Measurements from ENCODE around the gene ANTXR1. TPM values are rescaled to one million over a fixed set of nuclear protein-coding genes. Genes with fewer than 3 reads are reported as not detected.
A peak's percentile ranks its signal among the peaks of the same experiment; 100 is the strongest.

The ANTXR1 gene
- 29.6 TPM for polyA plus RNA-seq
- long read RNA-seq, donor 1, full-length matches to known transcripts, result 5 of 22 reads
- long read RNA-seq, donor 1, partial matches to known transcripts, result 17 of 22 reads
- long read RNA-seq, donor 1, other reads (novel, unspliced or antisense), result 0 of 22 reads
- long read RNA-seq, donor 2, full-length matches to known transcripts, result 4 of 4 reads
- long read RNA-seq, donor 2, partial matches to known transcripts, result 0 of 4 reads
- long read RNA-seq, donor 2, other reads (novel, unspliced or antisense), result 0 of 4 reads
- long read RNA-seq, donor 3, result 0 reads
- long read RNA-seq, donor 4, result 0 reads
- long read RNA-seq, donor 5, full-length matches to known transcripts, result 1 of 23 reads
- long read RNA-seq, donor 5, partial matches to known transcripts, result 22 of 23 reads
- long read RNA-seq, donor 5, other reads (novel, unspliced or antisense), result 0 of 23 reads
- long read RNA-seq, donor 6, full-length matches to known transcripts, result 5 of 5 reads
- long read RNA-seq, donor 6, partial matches to known transcripts, result 0 of 5 reads
- long read RNA-seq, donor 6, other reads (novel, unspliced or antisense), result 0 of 5 reads
- long read RNA-seq, donor 7, full-length matches to known transcripts, result 3 of 3 reads
- long read RNA-seq, donor 7, partial matches to known transcripts, result 0 of 3 reads
- long read RNA-seq, donor 7, other reads (novel, unspliced or antisense), result 0 of 3 reads
- long read RNA-seq, donor 8, full-length matches to known transcripts, result 5 of 5 reads
- long read RNA-seq, donor 8, partial matches to known transcripts, result 0 of 5 reads
- long read RNA-seq, donor 8, other reads (novel, unspliced or antisense), result 0 of 5 reads
- long read RNA-seq, donor 9, full-length matches to known transcripts, result 2 of 2 reads
- long read RNA-seq, donor 9, partial matches to known transcripts, result 0 of 2 reads
- long read RNA-seq, donor 9, other reads (novel, unspliced or antisense), result 0 of 2 reads
- long read RNA-seq, donor 10, full-length matches to known transcripts, result 4 of 4 reads
- long read RNA-seq, donor 10, partial matches to known transcripts, result 0 of 4 reads
- long read RNA-seq, donor 10, other reads (novel, unspliced or antisense), result 0 of 4 reads
- long read RNA-seq, donor 11, full-length matches to known transcripts, result 1 of 1 reads
- long read RNA-seq, donor 11, partial matches to known transcripts, result 0 of 1 reads
- long read RNA-seq, donor 11, other reads (novel, unspliced or antisense), result 0 of 1 reads

GRCh38 chr2:69013142-69013839 lies at the start of gene ANTXR1:
ANTXR1 (plus strand) TSS chr2:69013179; CDS start chr2:69013500, 321 bp downstream.
- Histone ChIP-seq H3K4me1 (ENCODE audit: control insufficient read depth, insufficient read depth, low read length) (peaks cover 6% of the 10 kb centered on the region), H3K27ac (ENCODE audit: low read length) (peak within 1 kb of the TSS; percentile 32), H3K9me3 (ENCODE audit: control insufficient read depth, low read depth, low read length) (peaks cover 6% of the 10 kb centered on the region), H3K27me3 (ENCODE audit: control insufficient read depth, insufficient read depth, low read length) (peaks cover 50% of the 10 kb centered on the region), H3K4me3 (ENCODE audit: low read length) (peak within 1 kb of the TSS; percentile 59), H3K36me3 (ENCODE audit: control insufficient read depth, insufficient read depth, low read length) (no peaks in the 10 kb centered on the region)
- peak; percentile 53 to 57 for DNase-seq
- no CpG with 5 or more reads among the region's 63 CpGs for WGBS (ENCODE audit: insufficient coverage, low lambda C conversion rate)

- no peak for DNase-seq
- Histone ChIP-seq H3K36me3 (ENCODE audit: control insufficient read depth, insufficient read depth, low read length) (no peaks in the 10 kb centered on the region), H3K27ac (ENCODE audit: low read length) (no peak overlapping the region), H3K27me3 (ENCODE audit: control insufficient read depth, insufficient read depth, low read length) (no peaks in the 10 kb centered on the region), H3K4me3 (ENCODE audit: low read length) (no peak overlapping the region), H3K4me1 (ENCODE audit: control insufficient read depth, insufficient read depth, low read length) (no peaks in the 10 kb centered on the region), H3K9me3 (ENCODE audit: control insufficient read depth, low read depth, low read length) (no peaks in the 10 kb centered on the region)
Measured at GRCh38 chr2:68964282-68964681, 48.7 kb upstream of the ANTXR1 start.

GRCh38 chr2:68968221-68968620 lies 44.8 kb upstream of the ANTXR1 start:
- no peaks in the 10 kb centered on the region for H3K9me3 ChIP-seq (ENCODE audit: control insufficient read depth, low read depth, low read length)
- no peaks in the 10 kb centered on the region for H3K36me3 ChIP-seq (ENCODE audit: control insufficient read depth, insufficient read depth, low read length)
- no peak overlapping the region for H3K27ac ChIP-seq (ENCODE audit: low read length)
- no peaks in the 10 kb centered on the region for H3K4me1 ChIP-seq (ENCODE audit: control insufficient read depth, insufficient read depth, low read length)
- no peak for DNase-seq
- whole genome bisulfite sequencing (ENCODE audit: insufficient coverage, low lambda C conversion rate), result 100% methylated on average over 1 of the region's 1 CpG
- H3K27me3 ChIP-seq (ENCODE audit: control insufficient read depth, insufficient read depth, low read length), result no peaks in the 10 kb centered on the region
- no peak overlapping the region for H3K4me3 ChIP-seq (ENCODE audit: low read length)

DNA sequence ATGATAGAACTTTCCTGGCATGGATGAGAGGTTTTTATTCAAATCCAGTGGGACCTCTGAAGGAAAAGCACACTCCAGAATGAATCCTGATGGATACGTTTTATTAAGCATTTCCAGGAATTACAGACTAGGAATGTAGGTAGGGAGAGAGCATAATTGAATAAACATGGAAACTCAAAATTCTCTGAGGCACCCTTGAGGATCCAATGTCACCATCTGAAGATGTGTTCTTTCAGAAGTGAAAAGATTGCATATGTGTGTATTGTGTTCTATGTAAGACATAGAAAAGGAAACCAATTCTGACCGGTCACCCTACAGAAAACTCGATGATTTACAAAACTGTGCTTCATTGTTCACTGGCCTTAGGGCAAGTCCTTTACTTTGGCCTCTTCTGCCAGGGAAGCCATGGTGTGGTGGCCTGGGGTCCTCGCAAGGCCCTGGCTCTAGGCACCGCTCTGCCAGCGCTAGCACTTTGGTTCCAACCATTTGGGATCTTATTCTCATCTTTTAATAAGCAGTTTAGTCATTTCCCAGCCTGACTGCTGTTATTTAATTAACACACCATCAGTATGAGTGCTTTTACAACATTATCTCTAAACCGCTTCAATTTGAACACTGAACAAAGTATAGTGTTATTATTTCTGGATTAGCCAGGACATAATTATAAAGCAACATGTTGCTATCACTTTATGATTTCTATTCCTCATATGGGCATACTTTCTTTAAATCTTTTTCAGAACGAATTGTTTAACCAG lies 43.1 kb upstream of the ANTXR1 start:
- Histone ChIP-seq H3K9me3 (ENCODE audit: control insufficient read depth, low read depth, low read length) (no peaks in the 10 kb centered on the region), H3K36me3 (ENCODE audit: control insufficient read depth, insufficient read depth, low read length) (no peaks in the 10 kb centered on the region), H3K27me3 (ENCODE audit: control insufficient read depth, insufficient read depth, low read length) (no peaks in the 10 kb centered on the region), H3K27ac (ENCODE audit: low read length) (no peak overlapping the region), H3K4me1 (ENCODE audit: control insufficient read depth, insufficient read depth, low read length) (no peaks in the 10 kb centered on the region), H3K4me3 (ENCODE audit: low read length) (no peak overlapping the region)
- 0% methylated on average over 1 of the region's 8 CpGs for WGBS (ENCODE audit: insufficient coverage, low lambda C conversion rate)
- DNase-seq, result no peak

GRCh38 chr2:68970566-68971265 lies 42.3 kb upstream of the ANTXR1 start:
- DNase-seq, result no peak
- Histone ChIP-seq H3K4me1 (ENCODE audit: control insufficient read depth, insufficient read depth, low read length) (no peaks in the 10 kb centered on the region), H3K36me3 (ENCODE audit: control insufficient read depth, insufficient read depth, low read length) (no peaks in the 10 kb centered on the region), H3K4me3 (ENCODE audit: low read length) (no peak overlapping the region), H3K27me3 (ENCODE audit: control insufficient read depth, insufficient read depth, low read length) (no peaks in the 10 kb centered on the region), H3K9me3 (ENCODE audit: control insufficient read depth, low read depth, low read length) (no peaks in the 10 kb centered on the region), H3K27ac (ENCODE audit: low read length) (no peak overlapping the region)
- WGBS (ENCODE audit: insufficient coverage, low lambda C conversion rate), result 79% methylated on average over 2 of the region's 8 CpGs

GRCh38 chr2:68971591-68972231 lies 41.3 kb upstream of the ANTXR1 start:
- no peak overlapping the region for H3K27ac ChIP-seq (ENCODE audit: low read length)
- WGBS (ENCODE audit: insufficient coverage, low lambda C conversion rate), result no CpG with 5 or more reads among the region's 5 CpGs
- H3K4me1 ChIP-seq (ENCODE audit: control insufficient read depth, insufficient read depth, low read length), result no peaks in the 10 kb centered on the region
- H3K9me3 ChIP-seq (ENCODE audit: control insufficient read depth, low read depth, low read length), result no peaks in the 10 kb centered on the region
- H3K4me3 ChIP-seq (ENCODE audit: low read length), result no peak overlapping the region
- H3K27me3 ChIP-seq (ENCODE audit: control insufficient read depth, insufficient read depth, low read length), result peaks cover 2% of the 10 kb centered on the region
- no peaks in the 10 kb centered on the region for H3K36me3 ChIP-seq (ENCODE audit: control insufficient read depth, insufficient read depth, low read length)
- no peak for DNase-seq

- no peak for DNase-seq
- Histone ChIP-seq H3K4me3 (ENCODE audit: low read length) (no peak within 1 kb of the TSS), H3K27ac (ENCODE audit: low read length) (no peak within 1 kb of the TSS)
Measured at GRCh38 chr2:68974251-68974650, 38.7 kb upstream of the ANTXR1 start, which contains the start of gene GKN1. GKN1 (plus strand) TSS chr2:68974636; CDS start chr2:68974678, 42 bp downstream.

GRCh38 chr2:68974946-68975665 lies 37.9 kb upstream of the ANTXR1 start:
- WGBS (ENCODE audit: insufficient coverage, low lambda C conversion rate), result 50% methylated on average over 3 of the region's 9 CpGs
- Histone ChIP-seq H3K27me3 (ENCODE audit: control insufficient read depth, insufficient read depth, low read length) (peaks cover 6% of the 10 kb centered on the region), H3K4me3 (ENCODE audit: low read length) (no peak overlapping the region), H3K9me3 (ENCODE audit: control insufficient read depth, low read depth, low read length) (no peaks in the 10 kb centered on the region), H3K27ac (ENCODE audit: low read length) (no peak overlapping the region), H3K36me3 (ENCODE audit: control insufficient read depth, insufficient read depth, low read length) (no peaks in the 10 kb centered on the region), H3K4me1 (ENCODE audit: control insufficient read depth, insufficient read depth, low read length) (no peaks in the 10 kb centered on the region)
- DNase-seq, result no peak

More at GRCh38 chr2:68974251-68974650, 38.7 kb upstream of the ANTXR1 start, which contains the start of gene GKN1:
- Histone ChIP-seq H3K27me3 (ENCODE audit: control insufficient read depth, insufficient read depth, low read length) (peaks cover 2% of the 10 kb centered on the region), H3K9me3 (ENCODE audit: control insufficient read depth, low read depth, low read length) (no peaks in the 10 kb centered on the region), H3K36me3 (ENCODE audit: control insufficient read depth, insufficient read depth, low read length) (no peaks in the 10 kb centered on the region), H3K4me1 (ENCODE audit: control insufficient read depth, insufficient read depth, low read length) (no peaks in the 10 kb centered on the region)
- WGBS (ENCODE audit: insufficient coverage, low lambda C conversion rate), result no CpG with 5 or more reads among the region's 3 CpGs
